Measurements from ENCODE around the gene SGMS1. TPM values are rescaled to one million over a fixed set of nuclear protein-coding genes. Genes with fewer than 3 reads are reported as not detected.
"Not testable (repeated sequence)": the region's sequence is repeated elsewhere in the genome, so short reads cannot be mapped to it uniquely, and the experiment has no call there.

SGMS1 gene
- total RNA-seq, 1 donor from 2014 or later, result 64.0 TPM

GRCh38 chr10:50503661-50504320, 120.0 kb downstream of the SGMS1 start:
- DNase-seq, result no peak

DNA sequence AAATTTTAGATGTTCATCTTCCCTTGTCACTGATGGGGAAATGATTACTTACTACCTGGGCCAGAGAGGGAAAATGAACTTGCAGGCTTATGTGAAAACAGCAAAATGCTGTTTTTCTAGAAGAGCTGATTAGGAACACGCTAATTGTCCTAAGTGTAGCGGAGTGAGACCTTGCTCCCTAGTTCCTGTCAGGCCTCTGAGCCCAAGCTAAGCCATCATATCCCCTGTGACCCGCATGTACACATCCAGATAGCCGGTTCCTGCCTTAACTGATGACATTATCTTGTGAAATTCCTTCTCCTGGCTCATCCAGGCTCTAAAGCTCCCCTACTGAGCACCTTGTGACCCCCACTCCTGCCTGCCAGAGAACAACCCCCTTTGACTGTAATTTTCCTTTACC, 120.6 kb downstream of the SGMS1 start:
- not testable (repeated sequence) for DNase-seq

DNA sequence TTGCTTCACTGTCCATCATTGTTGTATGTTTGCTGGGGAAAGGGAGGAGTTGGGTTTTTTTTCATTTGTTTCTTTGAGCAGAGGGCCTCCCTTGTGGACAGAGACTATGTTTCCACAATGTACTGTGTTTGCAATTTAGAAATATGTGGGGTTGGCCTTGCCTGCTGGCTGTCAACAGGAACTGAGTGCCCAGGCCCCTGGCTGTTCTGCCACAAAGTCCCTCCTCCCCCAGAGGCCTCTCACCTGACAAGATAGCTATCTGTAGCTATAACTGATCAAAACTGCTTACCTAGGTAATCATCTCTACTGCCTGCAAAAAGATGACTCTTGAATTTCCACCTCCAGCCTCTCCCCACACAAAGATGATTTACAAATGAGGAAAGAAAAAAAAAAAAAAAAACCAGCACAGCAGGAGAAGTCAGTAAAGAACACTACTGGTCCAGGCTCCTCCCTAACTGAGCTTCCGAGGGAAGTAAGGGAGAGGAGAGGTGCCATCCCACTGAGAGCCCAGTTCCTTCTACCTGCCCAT, 121.8 kb downstream of the SGMS1 start:
- no peak for DNase-seq

DNA sequence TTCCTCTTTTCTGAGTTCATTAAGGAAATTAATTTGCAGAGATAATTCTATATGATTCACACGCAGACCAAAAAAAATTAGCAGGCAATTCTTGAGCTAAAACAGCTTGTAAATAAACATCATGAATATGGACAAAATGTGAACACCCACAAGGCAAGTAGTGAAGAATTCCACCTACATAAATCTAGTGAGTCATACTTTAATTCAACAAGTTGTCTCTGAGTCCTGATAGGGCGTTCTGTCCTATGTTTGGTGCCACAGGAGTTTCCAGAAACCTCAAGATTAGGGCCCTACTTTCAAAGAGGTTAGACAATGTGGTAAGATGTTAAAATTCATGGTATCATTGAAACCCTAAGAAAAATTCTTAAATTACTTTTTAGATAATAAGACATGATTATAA, 122.3 kb downstream of the SGMS1 start:
- no peak for DNase-seq

DNA sequence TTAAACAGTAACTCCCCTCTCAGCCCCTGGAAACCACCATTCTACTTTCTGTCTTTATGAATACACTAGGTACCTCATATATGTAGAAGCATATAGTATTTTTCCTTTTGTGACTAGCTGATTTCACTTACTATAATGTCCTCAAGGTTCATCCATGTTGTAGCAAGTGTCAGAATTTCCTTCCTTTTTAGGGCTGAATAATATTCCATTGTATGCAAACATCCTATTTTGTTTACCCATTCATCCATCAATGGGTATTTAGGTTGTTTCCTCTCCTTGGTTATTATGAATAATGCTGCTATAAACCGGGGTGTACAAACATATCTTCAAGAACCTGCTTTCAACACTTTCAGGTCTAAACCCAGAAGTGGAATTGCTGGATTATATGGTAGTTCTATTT, 125.3 kb downstream of the SGMS1 start:
- no peak for DNase-seq

DNA sequence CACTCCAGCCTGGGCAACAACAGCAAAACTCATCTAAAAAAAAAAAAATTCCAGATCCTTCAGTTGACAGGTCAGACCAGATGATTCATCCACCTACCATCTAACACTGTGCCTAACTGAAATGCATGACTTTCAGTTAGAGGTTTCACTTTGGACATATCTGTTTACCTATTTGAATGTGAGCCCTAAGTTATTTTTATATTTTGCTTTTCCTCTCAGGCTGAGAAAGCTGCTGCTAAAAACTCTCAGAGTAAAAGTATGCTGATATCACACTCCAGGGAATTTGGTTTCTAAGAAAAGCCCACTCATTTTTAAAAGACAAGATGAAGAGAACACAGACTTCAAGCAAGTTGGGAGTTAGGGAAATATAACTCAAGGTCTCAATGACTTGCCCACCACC, 126.0 kb downstream of the SGMS1 start:
- DNase-seq, result no peak

GRCh38 chr10:50496228-50496627, 127.5 kb downstream of the SGMS1 start:
- no peak for DNase-seq

DNA sequence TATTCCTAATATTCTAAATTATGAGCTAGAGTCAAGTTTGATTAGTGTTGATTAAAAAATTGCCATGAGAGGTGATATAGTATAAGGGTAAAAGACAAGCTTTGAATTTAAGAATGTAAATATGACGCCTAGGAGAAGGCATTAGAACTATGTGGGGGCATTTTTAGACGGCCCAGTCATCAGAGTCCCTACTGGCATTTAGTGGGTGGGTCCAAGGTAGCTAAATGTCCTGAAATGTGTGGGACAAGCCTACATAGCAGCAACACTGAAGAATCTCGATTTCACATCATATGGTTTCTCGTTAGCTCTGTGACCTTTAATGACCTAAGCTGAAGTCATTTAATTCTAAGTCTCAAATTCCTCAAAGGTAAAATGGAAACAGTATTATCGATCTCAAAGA, 133.5 kb downstream of the SGMS1 start:
- no peak for DNase-seq

GRCh38 chr10:50484550-50484949, 139.2 kb downstream of the SGMS1 start:
- DNase-seq, result not testable (repeated sequence)

DNA sequence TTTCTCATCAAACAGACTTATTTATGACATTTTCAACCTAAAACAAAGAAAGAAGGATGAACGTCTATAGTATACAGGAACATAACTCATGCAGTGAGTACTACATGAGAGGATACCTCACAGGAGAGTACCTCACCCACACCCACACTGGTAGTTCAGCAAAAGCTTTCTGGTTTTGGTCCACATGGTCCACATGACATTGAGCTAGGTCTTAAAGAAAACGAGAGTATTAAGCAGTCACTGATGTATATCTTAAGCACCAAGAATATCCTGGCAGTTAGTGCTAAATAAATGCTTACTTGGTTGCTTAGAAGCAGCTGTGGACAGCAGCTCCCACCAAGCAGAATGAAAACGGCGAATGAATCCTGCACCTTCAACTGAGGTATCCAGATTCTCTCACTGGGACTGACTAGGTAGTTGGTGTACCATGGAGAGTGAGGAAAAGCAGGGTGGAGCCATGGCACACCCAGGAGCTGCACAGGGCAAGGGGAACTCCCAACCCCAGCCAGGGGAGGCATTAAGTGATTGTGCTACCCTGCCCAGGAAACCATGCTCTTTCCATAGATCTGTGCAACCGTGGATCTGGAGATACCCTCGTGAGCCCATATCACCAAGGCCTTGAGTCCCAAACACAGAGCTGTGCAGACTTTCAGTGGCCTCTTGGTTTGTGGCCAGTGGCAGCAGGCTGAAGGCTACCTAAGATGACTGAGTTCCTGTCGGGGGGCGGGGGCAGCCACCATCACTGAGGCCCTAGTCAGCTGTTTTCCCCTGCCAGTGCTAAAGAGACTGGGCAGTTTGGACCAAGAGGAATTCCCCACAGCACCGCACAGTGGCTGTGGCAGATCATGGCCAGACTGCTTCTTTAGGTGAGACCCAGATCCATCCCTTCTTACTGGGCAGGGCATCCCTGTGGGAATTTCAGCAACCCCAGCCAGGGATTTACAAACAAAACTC, 143.4 kb downstream of the SGMS1 start:
- DNase-seq, result no peak

- no peak for DNase-seq
Observed at GRCh38 chr10:50477287-50478203, 146.2 kb downstream of the SGMS1 start.

DNA sequence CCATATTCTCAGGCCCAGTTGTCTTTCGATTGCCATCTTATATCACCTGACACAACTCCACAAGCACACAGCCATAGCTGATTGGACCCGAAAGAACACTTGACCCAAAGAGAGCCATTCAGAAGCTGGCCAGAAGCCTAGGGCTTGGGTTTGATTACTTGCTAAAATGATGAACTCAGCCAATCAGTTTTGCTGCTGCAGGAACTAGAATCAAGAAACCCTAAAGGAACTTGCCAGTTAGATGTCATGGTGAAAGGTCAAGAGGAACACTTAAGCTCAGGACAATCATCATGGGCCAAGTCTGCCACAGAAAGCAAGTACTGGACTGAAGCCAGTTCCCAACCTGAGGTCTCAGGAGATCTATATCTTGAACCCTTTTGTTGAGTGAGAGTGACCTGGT, 150.0 kb downstream of the SGMS1 start:
- DNase-seq, result no peak

DNA sequence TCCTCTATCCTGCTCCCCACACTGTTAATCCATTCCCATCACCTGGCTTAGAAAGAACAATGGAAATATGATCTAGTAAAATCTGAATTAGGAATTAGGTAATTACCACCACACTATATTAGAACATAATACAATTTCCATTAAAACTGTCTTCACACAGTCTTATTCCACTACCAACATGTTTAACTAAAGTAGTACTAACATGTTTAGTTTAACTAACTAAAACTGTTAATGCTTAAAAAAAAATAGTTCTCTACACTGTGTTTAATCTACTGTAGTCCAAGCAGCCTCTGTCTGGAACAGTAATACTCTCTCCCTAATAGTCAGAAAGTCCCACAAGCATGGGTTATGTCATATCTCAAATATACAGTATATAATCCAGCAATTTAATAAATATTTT, 150.8 kb downstream of the SGMS1 start:
- DNase-seq, result no peak

DNA sequence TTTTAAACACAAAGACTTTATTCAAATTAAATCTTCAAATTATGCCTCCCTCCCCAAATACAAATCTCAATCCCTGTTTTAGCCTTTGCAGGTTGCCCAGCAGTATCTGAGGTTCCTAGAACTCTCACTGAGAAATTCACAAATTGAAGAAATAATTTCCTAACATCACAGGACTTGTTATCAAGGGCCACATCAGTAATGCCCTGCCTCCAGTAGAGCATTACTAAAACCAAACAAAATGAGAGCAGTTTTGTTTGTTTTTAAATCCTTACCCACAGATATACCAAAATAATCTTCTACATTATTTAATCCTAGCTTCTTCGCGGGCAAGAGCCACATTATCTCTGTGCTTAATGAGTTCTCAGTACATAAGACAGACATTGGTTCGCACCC, 152.2 kb downstream of the SGMS1 start:
- no peak for DNase-seq

DNA sequence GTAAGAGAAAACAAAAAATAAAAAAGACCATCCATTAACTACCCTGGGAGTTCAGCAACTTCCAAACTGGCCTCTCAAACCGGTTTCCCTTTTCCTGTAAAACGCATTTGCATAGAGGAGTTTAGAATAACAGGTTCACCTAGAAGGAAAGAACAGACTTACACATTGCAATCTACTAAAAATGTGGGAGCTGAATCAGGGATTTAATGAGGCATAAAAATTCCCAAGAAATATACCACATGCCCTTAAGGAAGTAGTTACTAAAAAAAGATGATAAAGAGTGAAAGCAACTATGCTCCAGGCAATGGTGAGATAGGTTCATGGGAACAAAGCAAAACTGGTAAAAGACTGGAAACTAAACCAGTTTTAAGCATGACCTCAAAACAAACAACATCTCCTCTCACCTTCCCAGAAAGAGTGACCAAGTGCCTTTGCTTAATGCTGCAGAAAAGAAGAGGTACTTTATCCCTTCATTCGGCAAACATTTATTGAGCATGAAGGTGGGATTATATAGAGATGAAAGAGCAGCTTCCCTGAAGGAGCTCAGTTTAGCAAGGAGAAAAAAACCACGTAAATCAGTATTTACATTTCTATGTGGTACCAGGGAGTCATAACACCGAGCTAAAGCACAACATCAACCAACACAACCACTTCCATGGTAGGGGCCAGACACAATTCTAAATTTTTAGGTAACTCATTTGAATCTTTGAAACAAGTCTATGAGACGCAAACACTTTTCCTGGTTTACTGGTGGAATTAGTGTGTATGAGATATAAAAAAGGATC, 152.8 kb downstream of the SGMS1 start:
- no peak for DNase-seq

GRCh38 chr10:50470345-50470744, 153.4 kb downstream of the SGMS1 start:
- no peak for DNase-seq

DNA sequence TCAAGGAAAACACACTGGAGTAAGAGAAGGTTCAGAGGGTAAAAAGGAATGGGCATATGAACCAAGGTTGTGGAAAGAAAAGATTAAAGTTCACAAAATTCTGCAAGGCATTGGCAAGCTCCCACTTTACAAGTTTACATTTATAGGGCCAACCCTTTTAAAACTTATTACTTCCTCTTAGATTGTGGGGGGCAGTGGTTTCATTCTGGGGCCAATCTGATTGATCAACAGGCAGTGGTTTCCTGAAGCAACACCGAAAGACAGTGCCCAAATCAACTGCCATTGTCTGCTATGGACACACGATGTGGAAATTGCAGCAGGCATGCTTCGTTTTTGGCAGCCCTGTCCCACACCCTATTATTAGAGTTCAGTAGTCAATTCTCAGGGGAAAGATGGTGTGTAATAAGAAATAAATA, 154.0 kb downstream of the SGMS1 start:
- no peak for DNase-seq

- no peak for DNase-seq
Observed at GRCh38 chr10:50469288-50469687, 154.5 kb downstream of the SGMS1 start.

DNA sequence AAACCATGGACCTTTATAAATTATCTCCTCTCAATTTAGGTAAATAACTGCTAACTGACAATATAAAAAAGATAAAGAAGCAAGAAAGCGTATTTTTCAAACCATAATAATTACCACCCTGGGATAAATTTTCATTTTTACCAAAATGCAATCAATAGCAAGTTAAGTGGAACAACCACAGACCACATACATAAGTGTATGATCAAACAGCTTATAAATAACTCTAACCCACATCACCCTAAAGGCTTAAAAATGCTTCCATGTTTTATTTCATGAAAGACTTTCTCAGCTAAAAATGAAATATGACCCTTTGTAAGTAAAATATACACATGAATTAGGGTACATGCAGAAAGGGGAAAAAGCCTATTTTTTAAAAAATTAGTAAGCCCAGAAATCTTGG, 156.5 kb downstream of the SGMS1 start:
- no peak for DNase-seq

- DNase-seq, result no peak
Observed at GRCh38 chr10:50464004-50464409, 159.7 kb downstream of the SGMS1 start.

- no peak for DNase-seq
Observed at GRCh38 chr10:50461834-50462233, 161.9 kb downstream of the SGMS1 start.

DNA sequence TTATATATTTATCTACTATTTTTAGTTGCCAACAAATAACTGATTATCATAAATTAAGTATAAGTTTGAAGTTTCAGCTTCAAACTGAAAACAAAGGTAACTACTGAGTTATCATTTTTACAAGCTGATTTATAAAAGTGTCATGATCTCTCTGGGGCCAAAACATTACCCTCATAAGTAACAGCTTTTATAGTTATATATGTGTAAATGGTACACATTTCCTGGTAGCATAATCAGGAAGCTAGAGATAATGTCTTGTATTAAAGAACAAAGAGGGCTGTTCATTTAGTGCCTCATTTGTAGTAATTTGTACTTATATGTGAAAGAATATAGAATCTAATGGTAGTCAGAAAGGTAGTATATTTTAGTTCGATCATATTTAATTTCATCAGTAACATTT, 162.6 kb downstream of the SGMS1 start:
- no peak for DNase-seq

Data from dermis blood vessel endothelial cell (primary cell).